ENCODE measurements around the gene FNIP1.
A peak's percentile ranks its signal among the peaks of the same experiment; 100 is the strongest.

The FNIP1 gene

GRCh38 chr5:131716650-131717049 lies 80.2 kb downstream of the FNIP1 start:
- Histone ChIP-seq H3K9ac (ENCODE audit: low read depth, low read length, poor library complexity, severe bottlenecking) (no peak overlapping the region), H3K9me3 (ENCODE audit: insufficient read depth, low read depth, low read length) (no peaks in the 10 kb centered on the region; the same call in 1 of the 2 replicates), H4K20me1 (ENCODE audit: insufficient read depth, low read length, poor library complexity, severe bottlenecking) (no peaks in the 10 kb centered on the region)

GRCh38 chr5:131710391-131710790 lies 86.4 kb downstream of the FNIP1 start:
- H3K9me2 ChIP-seq (replicated peaks; ENCODE audit: low read depth, low read length): no peaks in the 10 kb centered on the region
- H3K4me3 ChIP-seq (ENCODE audit: low read length, poor library complexity, severe bottlenecking): peak overlapping the region; percentile 62
- peaks cover 3% of the 10 kb centered on the region; the same call in 1 of the 2 replicates for H3F3A ChIP-seq (ENCODE audit: low read depth)
- H3K27me3 ChIP-seq (ENCODE audit: insufficient read depth, low read length, poor library complexity, severe bottlenecking): no peaks in the 10 kb centered on the region
- H4K20me1 ChIP-seq (ENCODE audit: insufficient read depth, low read length, poor library complexity, severe bottlenecking): no peaks in the 10 kb centered on the region
- H3K9me3 ChIP-seq (ENCODE audit: insufficient read depth, low read depth, low read length): no peaks in the 10 kb centered on the region
- H2AFZ ChIP-seq (ENCODE audit: low read length): no peak overlapping the region
- TF ChIP-seq, protein P1, sequence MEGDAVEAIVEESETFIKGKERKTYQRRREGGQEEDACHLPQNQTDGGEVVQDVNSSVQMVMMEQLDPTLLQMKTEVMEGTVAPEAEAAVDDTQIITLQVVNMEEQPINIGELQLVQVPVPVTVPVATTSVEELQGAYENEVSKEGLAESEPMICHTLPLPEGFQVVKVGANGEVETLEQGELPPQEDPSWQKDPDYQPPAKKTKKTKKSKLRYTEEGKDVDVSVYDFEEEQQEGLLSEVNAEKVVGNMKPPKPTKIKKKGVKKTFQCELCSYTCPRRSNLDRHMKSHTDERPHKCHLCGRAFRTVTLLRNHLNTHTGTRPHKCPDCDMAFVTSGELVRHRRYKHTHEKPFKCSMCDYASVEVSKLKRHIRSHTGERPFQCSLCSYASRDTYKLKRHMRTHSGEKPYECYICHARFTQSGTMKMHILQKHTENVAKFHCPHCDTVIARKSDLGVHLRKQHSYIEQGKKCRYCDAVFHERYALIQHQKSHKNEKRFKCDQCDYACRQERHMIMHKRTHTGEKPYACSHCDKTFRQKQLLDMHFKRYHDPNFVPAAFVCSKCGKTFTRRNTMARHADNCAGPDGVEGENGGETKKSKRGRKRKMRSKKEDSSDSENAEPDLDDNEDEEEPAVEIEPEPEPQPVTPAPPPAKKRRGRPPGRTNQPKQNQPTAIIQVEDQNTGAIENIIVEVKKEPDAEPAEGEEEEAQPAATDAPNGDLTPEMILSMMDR (conservative IDR thresholded peaks at IDR 0.05; ENCODE audit: low read length): no peak
- TF ChIP-seq EZH2phosphoT487 (IDR thresholded peaks at IDR 0.05; ENCODE audit: borderline replicate concordance): no peak
- H3K36me3 ChIP-seq (ENCODE audit: insufficient read depth, low read length): peaks cover 23% of the 10 kb centered on the region; the same call in 1 of the 2 replicates
- peak overlapping the region; percentile 67 for H3K9ac ChIP-seq (ENCODE audit: low read depth, low read length, poor library complexity, severe bottlenecking)
- peaks cover 23% of the 10 kb centered on the region for H3K4me1 ChIP-seq (ENCODE audit: insufficient read depth, low read length, poor library complexity, severe bottlenecking)
- peak overlapping the region; percentile 61 for H3K4me2 ChIP-seq (ENCODE audit: low read depth, low read length, poor library complexity, severe bottlenecking)
- no peaks in the 10 kb centered on the region for H3K79me2 ChIP-seq (ENCODE audit: insufficient read depth, low read length)

More at GRCh38 chr5:131716650-131717049, 80.2 kb downstream of the FNIP1 start:
- no peak overlapping the region for H3K4me3 ChIP-seq (ENCODE audit: low read length, poor library complexity, severe bottlenecking)
- no peaks in the 10 kb centered on the region for H3K9me2 ChIP-seq (replicated peaks; ENCODE audit: low read depth, low read length)
- H3K27me3 ChIP-seq (ENCODE audit: insufficient read depth, low read length, poor library complexity, severe bottlenecking): no peaks in the 10 kb centered on the region
- no peak overlapping the region for H3K4me2 ChIP-seq (ENCODE audit: low read depth, low read length, poor library complexity, severe bottlenecking)
- H3K36me3 ChIP-seq (ENCODE audit: insufficient read depth, low read length): peaks cover 25% of the 10 kb centered on the region; the same call in 1 of the 2 replicates
- no peaks in the 10 kb centered on the region for H3F3A ChIP-seq (ENCODE audit: low read depth)
- no peaks in the 10 kb centered on the region for H3K79me2 ChIP-seq (ENCODE audit: insufficient read depth, low read length)
- TF ChIP-seq EZH2phosphoT487 (IDR thresholded peaks at IDR 0.05; ENCODE audit: borderline replicate concordance): no peak
- TF ChIP-seq, protein P1 (conservative IDR thresholded peaks at IDR 0.05; ENCODE audit: low read length): no peak
- no peak overlapping the region for H2AFZ ChIP-seq (ENCODE audit: low read length)
- H3K4me1 ChIP-seq (ENCODE audit: insufficient read depth, low read length, poor library complexity, severe bottlenecking): peaks cover 6% of the 10 kb centered on the region

- TF ChIP-seq, protein P1 (conservative IDR thresholded peaks at IDR 0.05; ENCODE audit: low read length): no peak
- TF ChIP-seq EZH2phosphoT487 (IDR thresholded peaks at IDR 0.05; ENCODE audit: borderline replicate concordance): no peak
- no peaks in the 10 kb centered on the region for H3K9me3 ChIP-seq (ENCODE audit: insufficient read depth, low read depth, low read length)
- no peak overlapping the region for H3K4me2 ChIP-seq (ENCODE audit: low read depth, low read length, poor library complexity, severe bottlenecking)
- no peak overlapping the region for H3K4me3 ChIP-seq (ENCODE audit: low read length, poor library complexity, severe bottlenecking)
- peaks cover 25% of the 10 kb centered on the region; the same call in 1 of the 2 replicates for H3K36me3 ChIP-seq (ENCODE audit: insufficient read depth, low read length)
- peaks cover 23% of the 10 kb centered on the region for H3K4me1 ChIP-seq (ENCODE audit: insufficient read depth, low read length, poor library complexity, severe bottlenecking)
- no peak overlapping the region for H3K9ac ChIP-seq (ENCODE audit: low read depth, low read length, poor library complexity, severe bottlenecking)
- peaks cover 3% of the 10 kb centered on the region; the same call in 1 of the 2 replicates for H3F3A ChIP-seq (ENCODE audit: low read depth)
- H4K20me1 ChIP-seq (ENCODE audit: insufficient read depth, low read length, poor library complexity, severe bottlenecking): no peaks in the 10 kb centered on the region
- H3K9me2 ChIP-seq (replicated peaks; ENCODE audit: low read depth, low read length): no peaks in the 10 kb centered on the region
- H3K27me3 ChIP-seq (ENCODE audit: insufficient read depth, low read length, poor library complexity, severe bottlenecking): no peaks in the 10 kb centered on the region
- H3K79me2 ChIP-seq (ENCODE audit: insufficient read depth, low read length): no peaks in the 10 kb centered on the region
- H2AFZ ChIP-seq (ENCODE audit: low read length): no peak overlapping the region
Observed at GRCh38 chr5:131709043-131709442, 87.8 kb downstream of the FNIP1 start.

Measured in Loucy (cell line).